Ishikawa (cell line): ENCODE measurements around the gene ITSN2.

Experiments used
- CEBPB ChIP-seq: IDR thresholded peaks from 2 replicates; pipeline ENCODE4 v1.6.1; 2012
- CREB1 ChIP-seq: IDR thresholded peaks from 2 replicates; pipeline ENCODE4 v1.6.1; 2012; ENCODE audit warnings: low read depth
- EGR1 ChIP-seq: IDR thresholded peaks from 2 replicates; pipeline ENCODE4 v1.6.1; 2012
- EP300 ChIP-seq: IDR thresholded peaks from 2 replicates; pipeline ENCODE4 v1.6.1; 2012; ENCODE audit warnings: borderline replicate concordance
- FOXM1 ChIP-seq: IDR thresholded peaks from 2 replicates; pipeline ENCODE4 v1.6.1; 2012; ENCODE audit warnings: low read depth, borderline replicate concordance
- MAX ChIP-seq: IDR thresholded peaks from 2 replicates; pipeline ENCODE4 v1.6.1; 2012
- NFIC ChIP-seq: IDR thresholded peaks from 2 replicates; pipeline ENCODE4 v1.6.1; 2012
- RAD21 ChIP-seq: IDR thresholded peaks from 2 replicates; pipeline ENCODE4 v1.6.1; 2012; ENCODE audit warnings: low read depth
- REST ChIP-seq: IDR thresholded peaks from 2 replicates; pipeline ENCODE4 v1.6.1; 2012; ENCODE audit warnings: low read depth, mild to moderate bottlenecking
- TAF1 ChIP-seq: IDR thresholded peaks from 2 replicates; pipeline ENCODE4 v1.6.1; 2012; ENCODE audit warnings: low read depth, mild to moderate bottlenecking
- TCF12 ChIP-seq: IDR thresholded peaks from 2 replicates; pipeline ENCODE4 v1.6.1; 2012; ENCODE audit warnings: low read depth
- TEAD4 ChIP-seq: IDR thresholded peaks from 2 replicates; pipeline ENCODE4 v1.6.1; 2012
- USF1 ChIP-seq: IDR thresholded peaks from 2 replicates; pipeline ENCODE4 v1.6.1; 2012
- YY1 ChIP-seq: IDR thresholded peaks from 2 replicates; pipeline ENCODE4 v1.6.1; 2012; ENCODE audit warnings: low read depth
- ZBTB7A ChIP-seq: IDR thresholded peaks from 2 replicates; pipeline ENCODE4 v1.6.1; 2012; ENCODE audit warnings: low read depth

The ITSN2 gene

GRCh38 chr2:24403168-24403831 lies 43.0 kb upstream of the ITSN2 start:
- TF ChIP-seq TAF1: no peak
- TF ChIP-seq ZBTB7A: no peak
- TF ChIP-seq CREB1: no peak
- no peak for TF ChIP-seq EP300
- no peak for TF ChIP-seq RAD21
- TF ChIP-seq TEAD4: no peak
- TF ChIP-seq YY1: no peak
- no peak for TF ChIP-seq USF1
- TF ChIP-seq EGR1: no peak

GRCh38 chr2:24402242-24403097 lies 42.1 kb upstream of the ITSN2 start:
- TF ChIP-seq YY1: no peak
- TF ChIP-seq TCF12: no peak
- TF ChIP-seq RAD21: no peak
- no peak for TF ChIP-seq MAX
- TF ChIP-seq ZBTB7A: no peak

GRCh38 chr2:24400207-24400907 lies 40.0 kb upstream of the ITSN2 start:
- TF ChIP-seq TAF1: no peak
- no peak for TF ChIP-seq ZBTB7A
- no peak for TF ChIP-seq EGR1
- TF ChIP-seq CREB1: no peak

- TF ChIP-seq EGR1 (no peak), EP300 (no peak), NFIC (no peak), TEAD4 (no peak), CREB1 (no peak), REST (no peak), RAD21 (no peak)
Observed at GRCh38 chr2:24399434-24400206, 39.3 kb upstream of the ITSN2 start.

GRCh38 chr2:24394998-24395397 lies 34.7 kb upstream of the ITSN2 start:
- TF ChIP-seq ZBTB7A: no peak
- no peak for TF ChIP-seq TCF12
- TF ChIP-seq CEBPB: no peak
- TF ChIP-seq REST: no peak
- TF ChIP-seq EP300: no peak
- TF ChIP-seq MAX: no peak
- no peak for TF ChIP-seq TAF1
- no peak for TF ChIP-seq RAD21
- no peak for TF ChIP-seq USF1
- no peak for TF ChIP-seq EGR1
- TF ChIP-seq FOXM1: no peak
- TF ChIP-seq CREB1: no peak
- TF ChIP-seq YY1: no peak
- TF ChIP-seq TEAD4: no peak
- TF ChIP-seq NFIC: no peak
